HG02642 (cell line): ENCODE measurements around the gene RNF31.

ENCODE experiments used
- ATAC-seq: cut with Tn5 transposase; IDR thresholded peaks from one replicate; pipeline ENCODE4 v1.9.1; 2021; ENCODE audit warnings: mild to moderate bottlenecking; ENCODE audit not compliant: unreplicated experiment, poor library complexity

RNF31 gene

DNA sequence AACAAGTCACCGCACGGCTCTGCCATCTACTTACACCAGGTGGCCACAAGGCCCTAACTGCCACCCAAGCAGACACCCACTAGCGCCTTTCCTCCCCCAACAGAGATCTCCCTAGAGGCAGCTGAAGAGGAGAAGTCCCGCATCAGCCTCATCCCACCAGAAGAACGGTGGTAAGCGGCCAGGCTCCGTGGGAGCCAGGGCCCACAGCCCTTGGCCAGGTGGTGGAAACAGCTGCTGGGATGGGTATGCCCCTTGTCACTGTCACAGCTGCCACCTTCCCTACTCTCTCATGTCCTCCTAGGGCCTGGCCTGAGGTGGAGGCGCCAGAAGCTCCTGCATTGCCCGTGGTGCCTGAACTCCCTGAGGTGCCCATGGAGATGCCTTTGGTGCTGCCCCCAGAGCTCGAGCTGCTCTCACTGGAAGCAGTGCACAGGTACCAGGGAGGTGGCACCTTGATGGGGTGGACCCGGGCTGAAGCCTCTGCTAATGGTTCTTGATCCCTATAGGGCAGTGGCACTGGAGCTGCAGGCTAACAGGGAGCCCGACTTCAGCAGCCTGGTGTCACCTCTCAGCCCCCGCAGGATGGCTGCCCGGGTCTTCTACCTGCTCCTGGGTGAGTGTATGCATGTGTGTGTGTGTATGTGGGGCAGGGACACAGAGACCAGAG is 32.1 kb downstream of the RNF31 start:
- ATAC-seq: no peak

DNA sequence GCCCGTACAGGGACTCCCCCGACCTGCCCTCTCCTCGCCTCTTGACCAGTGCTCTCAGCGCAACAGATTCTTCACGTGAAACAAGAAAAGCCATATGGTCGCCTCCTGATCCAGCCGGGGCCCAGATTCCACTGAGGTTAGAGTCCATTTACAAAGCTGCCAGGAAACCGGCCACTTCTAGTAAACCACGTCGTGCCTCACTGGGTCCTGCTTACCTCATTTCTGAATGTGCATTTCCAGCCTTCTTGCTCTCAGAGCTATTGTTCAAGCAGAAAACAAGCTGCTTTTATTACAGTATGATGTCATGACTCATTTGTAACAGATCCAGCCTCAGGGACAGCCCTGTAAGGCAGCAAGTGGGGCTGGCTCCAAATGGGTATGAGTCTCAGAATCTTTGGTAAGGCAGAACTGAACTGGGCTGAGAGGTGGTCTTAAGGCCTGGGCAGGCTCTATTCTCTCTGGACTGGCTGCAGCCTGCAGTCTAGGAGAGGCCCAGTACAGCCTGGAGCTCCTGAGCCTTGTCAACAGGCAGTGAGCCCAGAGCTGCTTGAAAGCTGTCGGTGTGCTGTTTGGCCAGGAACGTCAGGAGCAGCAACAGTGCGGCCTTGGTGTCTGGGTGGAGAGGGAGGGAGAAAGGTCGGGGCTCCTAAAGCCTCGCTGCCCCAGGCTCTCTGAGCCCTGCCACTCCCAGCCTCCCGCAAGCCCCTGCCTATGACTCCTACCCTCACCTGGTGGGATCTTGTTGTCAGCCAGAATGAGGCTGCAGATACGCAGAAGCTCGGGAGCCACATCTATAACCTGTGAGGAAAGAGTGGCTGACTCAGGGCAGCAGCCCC is 32.9 kb downstream of the RNF31 start:
- ATAC-seq: no peak

DNA sequence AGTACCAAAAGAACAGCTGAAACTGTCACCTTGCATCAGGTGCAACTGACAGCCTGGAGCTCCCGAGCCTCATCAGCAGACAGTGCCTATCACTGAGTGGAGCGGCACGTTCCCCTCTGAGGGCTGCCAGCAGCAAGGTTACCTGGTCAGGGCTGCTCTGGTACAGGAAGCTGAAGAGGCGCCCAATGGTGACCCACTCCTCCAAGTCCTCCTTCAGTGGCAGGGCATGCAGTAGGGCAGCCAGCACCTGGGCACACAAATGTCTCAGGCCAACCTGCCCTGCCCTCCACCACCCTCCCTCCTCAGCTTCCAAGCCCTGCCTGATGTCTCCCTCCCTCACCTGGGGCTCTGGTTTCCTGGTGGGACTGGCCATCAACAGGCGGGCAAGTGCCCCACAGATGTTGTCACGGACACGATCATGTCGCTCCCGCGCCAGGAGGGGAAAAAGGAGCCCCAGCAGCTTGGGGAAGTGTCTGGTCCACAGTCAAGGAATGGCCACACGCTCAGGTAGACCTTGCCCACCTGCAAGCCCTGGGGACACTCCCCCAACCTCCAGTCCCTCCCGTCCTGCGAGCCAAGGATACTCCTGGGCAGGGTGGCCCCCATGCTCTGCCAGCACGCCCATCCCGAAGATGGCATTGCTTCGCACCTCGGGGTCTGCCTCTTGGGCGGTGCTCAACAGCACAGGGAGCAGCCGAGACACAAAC is 34.2 kb downstream of the RNF31 start:
- ATAC-seq: no peak

DNA sequence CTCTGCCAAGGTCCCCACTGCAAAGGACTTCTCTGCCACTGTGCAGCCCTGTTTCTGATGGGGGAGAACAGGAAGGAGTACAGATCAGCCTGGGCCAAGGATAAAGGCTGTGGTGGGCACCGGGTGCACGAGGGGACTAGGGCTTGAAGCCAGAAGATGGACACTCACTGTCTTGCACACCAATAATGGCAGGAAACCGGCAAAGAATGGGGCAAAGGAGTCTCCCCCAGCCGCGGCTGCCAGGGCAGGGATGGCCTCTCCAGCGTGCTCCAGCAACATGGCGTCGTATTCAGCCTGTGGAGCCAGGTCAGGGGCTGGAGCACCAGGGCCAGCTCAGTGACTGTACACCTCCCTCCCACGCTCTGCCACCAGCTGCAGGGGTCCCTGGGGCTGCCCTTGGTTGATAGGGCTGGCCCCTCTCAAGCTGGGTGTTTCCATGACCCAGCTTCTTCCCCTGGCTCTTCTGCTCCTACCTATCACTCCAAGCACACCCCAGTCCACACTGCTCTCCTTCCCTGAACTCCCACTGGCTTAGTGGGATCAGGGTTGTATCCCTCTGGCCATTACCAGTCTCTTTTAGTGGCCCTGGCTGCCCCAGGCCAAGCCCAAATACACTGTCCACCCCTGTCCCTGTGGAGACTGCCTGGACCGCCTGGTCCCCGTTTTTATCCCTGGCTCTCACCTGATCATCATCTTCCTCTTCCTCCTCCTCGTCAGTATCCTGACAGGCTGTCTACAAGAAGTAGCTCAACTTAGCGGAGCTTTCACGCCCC is 35.0 kb downstream of the RNF31 start:
- no peak for ATAC-seq

DNA sequence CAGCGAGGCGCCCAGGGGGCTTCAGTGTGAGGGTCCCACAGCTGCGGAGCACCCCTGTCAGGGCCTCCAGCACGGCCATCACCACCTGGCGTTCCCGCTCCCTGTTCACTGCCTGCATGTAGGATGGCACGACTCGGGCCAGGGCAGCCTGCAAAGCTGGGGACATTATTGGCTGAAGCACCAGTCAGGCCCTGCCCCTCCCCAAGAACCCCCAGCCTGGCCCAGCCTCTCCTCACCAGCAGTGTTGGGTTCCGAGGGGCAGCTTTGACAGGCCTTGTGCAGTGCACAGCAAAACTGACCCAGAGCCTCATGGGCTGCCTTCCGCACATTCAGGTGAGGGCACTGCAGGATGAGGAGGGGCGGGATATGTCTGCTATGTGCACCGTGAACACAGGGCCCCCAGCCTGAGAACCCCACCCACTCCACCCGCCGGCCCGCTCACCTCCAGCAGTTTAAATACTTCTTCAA is 35.8 kb downstream of the RNF31 start:
- no peak for ATAC-seq

DNA sequence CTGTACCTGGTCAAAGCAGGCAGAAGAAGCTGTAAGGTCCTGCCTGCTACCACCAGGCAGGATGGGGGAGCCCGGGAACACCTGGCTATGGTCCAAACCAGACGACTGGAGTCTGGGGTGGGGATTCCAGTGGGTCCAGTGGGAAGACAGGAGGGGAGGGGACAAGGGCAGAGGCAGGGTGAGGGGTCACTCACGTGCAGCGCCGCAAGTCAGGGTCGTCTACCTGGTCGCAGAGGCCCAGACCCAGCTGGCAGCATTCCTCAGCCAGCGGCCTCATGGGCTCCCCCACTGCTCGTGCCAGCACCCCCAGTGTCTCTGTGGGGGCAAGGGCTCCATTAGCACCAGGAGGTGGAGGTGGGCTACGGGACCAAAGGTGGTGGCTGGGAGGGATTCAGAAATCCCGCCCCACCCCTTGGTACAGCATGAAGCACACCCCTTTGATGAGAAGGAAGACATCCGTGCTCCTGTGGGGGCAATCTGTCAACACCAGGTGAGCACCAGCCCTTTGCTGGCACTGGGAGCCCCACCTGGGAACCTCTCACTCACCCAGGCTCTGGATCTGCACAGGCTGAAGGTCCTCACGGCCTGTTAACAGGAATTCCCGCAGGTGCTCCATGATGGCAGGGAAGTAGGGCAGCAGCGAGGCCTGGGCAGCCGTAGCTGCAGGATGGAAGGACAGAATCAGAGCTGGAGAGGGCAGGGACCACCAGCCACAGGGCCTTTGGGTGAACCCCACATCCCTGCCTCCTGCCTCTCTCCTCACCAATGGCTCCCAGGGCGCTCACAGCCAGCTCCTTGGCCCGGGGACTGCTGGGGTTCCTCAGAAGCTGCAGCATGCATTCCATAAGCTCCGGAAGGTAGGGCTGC is 37.0 kb downstream of the RNF31 start:
- no peak for ATAC-seq

DNA sequence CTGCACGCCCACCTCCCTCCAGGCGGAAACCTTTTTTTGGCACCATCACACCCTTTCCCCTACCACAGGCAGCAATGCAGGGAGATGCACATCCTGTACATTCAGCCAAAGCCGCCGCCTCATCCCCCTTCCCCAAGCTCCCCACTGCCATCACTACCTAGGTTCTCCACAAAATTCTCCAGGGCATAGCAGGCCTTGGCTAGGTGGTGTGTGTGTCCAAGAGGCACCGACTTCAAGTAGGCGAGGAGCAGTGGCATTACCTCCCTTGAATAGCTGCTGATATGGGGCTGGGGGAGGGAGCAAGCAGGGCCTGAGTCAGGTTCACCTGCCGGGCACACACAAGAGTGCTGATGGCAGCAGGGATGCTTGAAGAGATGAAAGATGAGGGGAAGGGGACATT is 37.7 kb downstream of the RNF31 start:
- ATAC-seq: no peak

DNA sequence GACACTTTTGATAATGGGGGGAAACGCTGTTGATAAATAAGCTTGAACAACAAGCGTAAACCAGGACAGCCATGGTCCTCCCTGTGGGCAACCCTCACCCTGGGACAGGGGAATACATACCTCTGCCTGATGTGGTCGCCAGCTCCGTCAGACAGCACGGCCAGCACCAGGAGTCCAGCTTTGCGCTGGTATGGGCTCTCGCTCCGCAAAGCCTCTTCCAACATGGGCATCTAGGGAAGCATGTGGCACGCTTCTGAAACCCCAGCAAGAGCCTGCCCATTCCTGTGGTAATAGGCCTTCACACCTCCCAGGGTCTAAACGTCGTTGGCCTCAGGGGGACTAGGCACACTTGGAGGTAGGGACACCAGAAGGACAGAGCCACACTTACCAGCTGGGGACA is 38.4 kb downstream of the RNF31 start:
- no peak for ATAC-seq

DNA sequence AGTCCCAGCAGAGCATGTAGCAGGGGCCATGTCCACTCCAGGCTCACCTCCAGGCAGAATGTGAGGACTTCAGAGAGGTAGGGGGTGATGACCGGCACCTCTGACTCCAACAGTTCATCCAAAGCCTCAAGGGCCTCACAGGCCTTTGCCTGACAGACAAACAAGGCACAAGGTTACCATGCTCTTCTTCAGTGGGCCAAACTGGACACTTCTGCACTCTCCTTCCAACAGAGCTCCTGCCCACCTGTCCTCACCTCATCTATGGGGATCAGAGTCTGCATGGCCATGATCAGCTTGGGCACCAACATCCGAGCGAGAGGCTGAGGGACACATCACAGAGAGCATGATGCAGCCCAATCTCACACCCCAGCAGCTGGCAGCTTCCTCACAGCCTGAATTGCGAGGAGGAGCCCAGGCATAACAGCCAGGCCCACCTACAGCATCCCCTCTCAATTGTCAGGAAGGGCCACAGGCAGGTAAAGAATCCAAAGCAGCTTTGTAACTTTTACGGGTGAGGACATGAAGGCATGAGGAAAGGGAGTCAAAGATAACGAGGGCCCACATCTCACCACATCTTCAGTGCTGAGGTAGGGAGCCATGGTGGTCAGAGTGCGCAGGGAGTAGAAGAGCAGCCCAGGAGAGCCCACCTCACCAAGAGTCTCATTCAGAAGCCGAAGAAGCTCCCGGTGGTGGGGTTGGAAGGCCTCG is 39.7 kb downstream of the RNF31 start:
- no peak for ATAC-seq

DNA sequence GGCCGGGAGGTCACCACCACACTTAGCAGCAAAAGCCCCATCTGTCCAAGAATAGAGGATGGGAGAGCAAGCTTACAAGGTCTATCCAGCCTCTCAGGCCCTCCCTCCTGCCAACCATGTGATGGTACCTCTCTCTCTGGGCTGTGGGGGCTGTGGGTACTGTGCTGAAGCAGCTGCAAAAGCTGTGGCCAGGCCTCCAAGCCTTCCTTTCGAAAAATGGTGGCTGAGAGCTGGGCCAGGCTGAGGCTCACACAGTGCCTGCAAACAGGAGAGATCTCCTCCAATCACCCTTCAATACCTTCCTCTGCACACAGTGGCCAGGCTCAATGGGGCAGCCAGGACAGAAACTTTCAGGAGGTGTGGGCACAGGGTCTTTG is 40.2 kb downstream of the RNF31 start:
- ATAC-seq: no peak

DNA sequence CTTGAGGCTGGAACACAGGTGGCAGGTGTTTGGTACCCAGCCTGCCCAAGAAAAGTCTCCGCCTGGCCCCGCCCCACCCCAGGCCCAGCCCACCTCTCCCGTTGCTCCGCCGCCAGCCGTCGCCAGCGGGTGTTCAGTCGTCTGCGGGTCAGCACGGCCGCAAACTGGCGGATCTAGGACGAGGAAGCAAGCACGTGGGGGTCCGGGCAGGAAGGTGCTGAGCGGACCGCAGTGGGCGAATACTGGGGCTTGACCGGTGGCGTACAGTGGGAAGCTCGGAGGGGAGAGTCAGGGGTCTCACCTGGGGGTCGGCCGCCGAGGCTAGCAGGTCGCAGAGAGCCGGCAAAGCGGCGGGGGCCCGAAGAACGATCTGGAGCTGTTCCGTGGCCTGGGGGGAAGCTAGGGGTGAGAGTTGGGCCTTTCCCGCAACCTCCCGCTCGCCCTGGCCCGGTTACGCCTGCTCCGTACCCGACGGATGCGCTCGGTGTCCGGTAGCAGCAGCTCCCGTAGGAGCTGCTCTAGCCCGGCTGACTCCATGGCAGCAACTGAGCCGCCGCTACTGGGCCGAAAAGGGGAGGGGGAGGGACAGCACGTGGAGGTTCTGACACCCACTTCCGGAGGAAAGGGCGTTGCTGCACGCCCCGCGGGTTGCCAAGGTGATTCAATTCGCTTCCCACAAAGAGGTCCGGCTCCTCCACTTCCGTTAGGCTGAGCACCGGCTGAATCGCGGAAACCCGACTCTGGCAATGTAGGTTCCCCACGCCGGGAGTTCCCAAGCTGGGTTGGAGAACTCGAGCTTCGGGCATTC is 41.2 kb downstream of the RNF31 start, which contains the start of gene IPO4:
Gene IPO4 (minus strand): TSS at position 566 of the 808 bp plus-strand sequence. CDS start 29 bp downstream, at position 537.
- peak; percentile 89 for ATAC-seq

DNA sequence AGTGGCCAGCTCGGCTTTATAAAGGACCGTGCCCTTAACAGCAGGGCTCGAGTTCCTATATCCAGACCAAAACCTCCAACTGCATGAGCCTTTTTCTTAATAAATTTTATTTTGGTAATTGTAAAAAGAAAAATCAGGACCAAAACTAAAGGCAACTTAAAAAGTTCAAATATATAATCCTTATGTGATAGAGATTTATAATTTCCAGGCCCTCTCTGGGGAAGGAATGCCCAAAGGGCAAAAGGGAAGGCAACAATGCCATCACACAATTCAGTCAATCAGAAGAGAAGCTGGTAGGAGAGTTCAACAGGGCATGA is 41.7 kb downstream of the RNF31 start:
- ATAC-seq: no peak

DNA sequence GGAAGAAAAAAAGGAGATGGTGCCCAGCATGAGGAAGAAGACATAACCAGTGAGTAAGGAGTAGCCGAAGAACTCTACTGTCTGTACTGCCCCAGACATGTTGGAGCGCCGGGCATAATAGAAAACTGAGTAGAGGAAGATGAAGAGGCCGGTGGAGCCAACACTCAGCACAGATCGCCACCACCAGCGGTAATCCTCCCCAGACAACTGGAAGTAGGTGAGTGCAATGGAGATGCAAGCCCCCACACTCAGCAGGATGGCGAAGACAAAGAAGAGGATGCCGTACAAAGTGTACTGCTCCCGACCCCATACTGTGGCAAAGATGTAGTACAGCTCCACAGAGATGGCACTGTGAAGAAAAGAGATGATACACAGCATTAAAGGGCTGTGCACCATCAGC is 42.2 kb downstream of the RNF31 start:
- ATAC-seq: no peak

DNA sequence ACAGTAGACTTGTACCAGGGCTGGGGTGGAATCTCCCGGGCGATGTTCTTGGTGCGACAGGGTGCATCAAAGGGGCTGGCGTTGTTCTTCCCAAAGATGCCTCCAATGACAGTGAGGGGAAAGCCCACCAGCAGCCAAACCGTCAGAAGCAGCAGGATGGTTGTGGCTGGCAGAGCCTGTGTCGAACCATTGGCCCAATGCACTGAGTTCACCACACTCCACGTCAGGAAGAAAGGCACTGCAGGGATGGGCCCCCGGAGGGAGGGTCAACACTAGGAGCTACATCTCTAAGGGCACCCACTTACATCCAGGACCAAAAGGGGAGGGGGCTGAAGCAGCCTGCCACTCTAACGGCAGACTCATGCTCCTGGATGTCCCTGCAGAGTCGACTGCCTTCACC is 43.1 kb downstream of the RNF31 start:
- no peak for ATAC-seq

DNA sequence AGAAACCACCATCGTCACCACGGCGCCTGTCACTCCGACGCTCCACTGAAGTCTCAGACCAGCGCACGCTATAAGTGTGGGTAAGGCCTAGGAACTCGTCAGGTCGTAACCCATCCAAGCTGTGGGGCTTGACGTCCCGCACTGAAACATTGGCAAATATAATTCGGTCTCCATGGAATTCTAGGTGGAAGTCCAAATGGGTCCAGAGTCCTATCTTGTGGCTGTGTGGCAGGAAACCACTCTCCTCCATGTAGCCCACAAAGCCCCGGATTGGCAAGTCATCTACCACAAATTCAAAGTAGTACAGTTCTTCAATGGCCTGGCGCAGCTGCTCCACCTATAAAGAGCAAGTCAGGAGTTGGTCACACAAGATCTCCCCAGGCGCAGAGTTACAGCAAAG is 45.6 kb downstream of the RNF31 start:
- no peak for ATAC-seq

DNA sequence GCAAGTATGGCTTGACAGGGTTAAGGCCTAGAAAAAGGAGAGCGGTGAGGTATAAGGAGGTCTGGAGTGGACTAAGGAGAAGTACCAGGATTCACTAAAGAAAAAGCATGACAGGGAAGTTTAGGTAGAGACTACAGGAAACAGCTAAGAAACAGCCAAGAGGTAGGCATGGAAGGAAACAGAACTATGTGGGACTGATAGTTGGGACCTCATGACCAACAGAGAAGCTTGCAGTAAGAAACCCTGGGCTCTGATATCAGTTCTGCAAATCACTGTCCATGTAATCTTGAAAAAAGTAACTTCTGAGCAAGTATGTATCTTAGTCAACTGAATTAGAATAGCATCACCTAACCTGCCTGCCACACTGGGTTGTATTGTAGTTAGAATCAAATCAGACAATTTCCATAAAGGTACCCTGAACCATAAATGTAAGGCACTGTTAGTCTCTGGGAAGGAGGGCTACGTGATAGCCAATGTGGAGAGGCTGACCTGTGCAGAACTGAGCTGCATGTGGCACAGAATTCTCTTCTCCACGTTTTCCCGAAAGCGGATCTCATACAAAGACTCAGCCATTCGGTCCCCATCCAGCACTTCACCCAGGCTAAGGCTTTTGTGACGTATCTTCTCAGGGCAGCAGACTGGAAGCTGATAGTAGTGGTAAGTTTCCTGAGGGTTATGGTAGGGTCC is 47.0 kb downstream of the RNF31 start:
- ATAC-seq: no peak

DNA sequence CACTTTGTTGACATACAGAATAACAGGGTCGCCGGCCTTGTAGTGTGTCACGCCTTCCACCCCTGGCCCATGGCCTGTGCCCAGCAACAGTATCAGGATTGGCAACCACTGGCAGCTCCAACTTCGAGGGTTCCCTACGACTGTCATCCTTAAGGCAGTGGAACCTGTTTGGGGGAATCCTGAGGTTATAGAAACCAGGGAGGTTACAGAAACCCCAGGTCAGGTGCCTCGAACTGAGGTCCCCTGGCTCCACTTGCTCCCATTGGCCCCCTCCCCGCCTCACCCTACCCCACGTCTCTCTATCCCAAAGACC is 47.5 kb downstream of the RNF31 start:
- no peak for ATAC-seq
